ENCODE measurements around the gene RPIA. TPM values are rescaled to one million over a fixed set of nuclear protein-coding genes. Genes with fewer than 3 reads are reported as not detected.
"Not testable (repeated sequence)": the region's sequence is repeated elsewhere in the genome, so short reads cannot be mapped to it uniquely, and the experiment has no call there.

Gene RPIA
- total RNA-seq, result 14.0 TPM

DNA sequence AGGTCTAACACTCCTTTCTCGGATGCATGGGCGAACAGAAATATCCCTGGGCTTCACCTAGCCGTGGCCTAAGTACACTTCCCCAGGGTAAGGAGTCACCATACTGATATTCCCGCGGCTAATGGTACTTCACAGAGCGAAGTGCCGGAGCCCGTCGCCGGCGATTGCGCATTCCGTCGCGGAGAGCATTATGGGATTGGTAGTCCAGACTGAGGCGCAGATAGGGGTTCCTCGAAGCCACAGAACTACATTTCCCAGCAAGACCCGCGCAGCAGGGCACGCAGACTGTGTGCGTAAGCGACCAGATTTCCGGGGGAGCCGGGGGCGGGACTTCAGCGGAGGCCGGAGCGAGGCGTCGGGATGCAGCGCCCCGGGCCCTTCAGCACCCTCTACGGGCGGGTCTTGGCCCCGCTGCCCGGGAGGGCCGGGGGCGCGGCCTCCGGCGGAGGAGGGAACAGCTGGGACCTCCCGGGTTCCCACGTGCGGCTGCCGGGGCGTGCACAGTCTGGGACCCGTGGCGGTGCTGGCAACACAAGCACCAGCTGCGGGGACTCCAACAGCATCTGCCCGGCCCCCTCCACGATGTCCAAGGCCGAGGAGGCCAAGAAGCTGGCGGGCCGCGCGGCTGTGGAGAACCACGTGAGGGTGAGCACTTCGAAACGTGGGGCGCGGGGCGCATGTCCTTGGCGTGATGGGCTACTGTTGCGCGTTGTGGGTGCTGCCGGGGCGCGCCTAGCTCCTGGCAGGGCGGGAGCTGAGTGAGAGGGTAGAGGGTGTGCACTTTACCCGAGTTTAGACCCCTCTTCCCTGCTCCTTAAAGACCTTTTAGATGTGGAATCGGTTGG lies at the start of gene RPIA:
Gene RPIA, plus strand, starts transcription at position 335 of the 845 bp plus-strand sequence. Its CDS starts 26 bp downstream, at position 361.
- DNase-seq, result peak; percentile 99

- DNase-seq, result no peak
Observed at GRCh38 chr2:88642278-88642677, 49.2 kb upstream of the RPIA start.

- not testable (repeated sequence) for DNase-seq
Observed at GRCh38 chr2:88645291-88645882, 46.1 kb upstream of the RPIA start.

DNA sequence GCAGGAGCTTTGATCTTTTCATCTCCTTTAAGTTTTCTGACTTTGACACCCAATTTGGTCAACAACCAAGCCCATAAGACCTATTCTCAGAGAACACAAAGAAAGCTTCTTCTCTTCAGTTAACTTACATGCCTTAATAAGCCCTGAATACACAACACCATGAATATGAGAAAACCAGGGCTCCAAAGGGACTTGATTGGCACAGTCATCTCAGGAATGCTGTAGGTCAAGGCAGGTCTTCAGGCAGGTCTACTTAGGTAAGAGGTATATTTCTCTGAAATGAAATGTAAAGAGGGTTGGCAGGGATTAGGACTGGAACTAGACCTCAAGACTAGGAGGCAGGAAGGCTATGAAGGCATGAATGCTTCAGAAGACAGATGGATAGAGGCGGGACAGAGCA lies 39.8 kb upstream of the RPIA start:
- DNase-seq, result no peak

DNA sequence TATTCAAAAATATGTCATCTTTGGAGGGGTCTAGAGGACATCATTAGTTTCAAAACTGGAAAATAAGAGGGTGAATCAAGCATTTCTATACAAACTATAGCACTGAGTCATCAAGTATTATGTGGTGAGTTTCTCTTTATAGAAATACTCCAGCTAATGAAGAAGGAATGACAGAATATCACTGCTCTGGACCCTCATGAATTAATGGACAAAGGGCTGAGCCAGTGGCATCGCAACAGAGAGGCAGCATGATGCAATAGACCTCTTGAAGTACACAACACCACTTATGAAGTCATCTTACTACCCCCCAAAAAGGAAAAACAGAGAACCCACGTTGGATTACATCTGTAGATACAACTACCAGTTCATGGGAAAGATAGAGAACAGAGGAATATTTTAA lies 36.8 kb upstream of the RPIA start:
- no peak for DNase-seq

- DNase-seq, result no peak
Observed at GRCh38 chr2:88656690-88657089, 34.8 kb upstream of the RPIA start.

GRCh38 chr2:88657131-88657530 lies 34.3 kb upstream of the RPIA start:
- no peak for DNase-seq

- no peak for DNase-seq
Observed at GRCh38 chr2:88658326-88658725, 33.1 kb upstream of the RPIA start.

DNA sequence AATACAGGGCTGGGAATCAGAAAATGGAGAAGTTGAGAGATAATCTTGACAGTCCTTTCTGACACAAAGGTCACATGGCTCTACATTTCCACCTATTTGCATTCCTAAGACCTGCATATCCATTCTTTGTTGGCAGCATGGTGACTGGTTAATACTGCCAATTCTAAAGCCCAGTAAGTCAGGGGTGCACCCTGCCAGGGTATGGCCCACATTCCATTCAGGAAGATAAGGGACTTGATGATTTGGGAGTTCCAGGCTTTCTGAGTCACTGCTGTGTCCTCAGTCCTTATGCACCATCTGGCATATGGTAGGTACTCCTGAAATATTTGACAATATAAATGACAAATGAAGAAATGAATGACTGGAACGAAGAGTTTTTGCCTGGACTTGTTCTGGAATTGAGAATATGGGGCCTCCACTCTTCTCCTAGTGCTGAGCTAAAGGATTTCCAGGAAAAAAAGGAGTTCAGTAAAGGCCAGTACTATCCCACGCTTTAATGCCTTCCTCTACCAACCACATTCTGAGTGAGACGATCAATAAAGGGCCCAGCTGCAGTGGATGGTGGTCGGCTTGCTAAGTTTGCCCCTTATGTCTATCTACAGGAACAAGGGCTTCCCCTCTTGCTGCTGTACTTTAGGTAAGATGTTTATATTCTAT lies 32.5 kb upstream of the RPIA start:
- DNase-seq, result no peak

DNA sequence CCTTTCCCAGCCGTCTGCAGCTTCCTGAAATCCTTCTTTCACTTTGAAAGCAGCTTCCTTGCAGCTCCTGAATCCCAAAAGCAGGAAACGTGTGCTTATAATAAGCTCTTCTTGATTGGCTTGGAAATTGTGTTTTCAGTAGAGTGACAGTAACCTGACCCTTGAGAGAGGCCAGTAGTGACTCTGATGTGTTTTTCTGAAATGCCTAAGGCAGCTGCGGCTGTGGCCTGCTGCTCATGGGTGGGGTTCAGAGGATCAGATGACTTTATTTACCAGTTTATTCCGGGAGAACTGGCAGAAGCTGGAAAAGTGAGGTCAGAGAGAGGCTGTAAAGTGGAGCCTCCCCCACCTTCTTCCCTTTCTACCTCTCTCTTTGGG lies 31.9 kb upstream of the RPIA start:
- peak; percentile 32 for DNase-seq

DNA sequence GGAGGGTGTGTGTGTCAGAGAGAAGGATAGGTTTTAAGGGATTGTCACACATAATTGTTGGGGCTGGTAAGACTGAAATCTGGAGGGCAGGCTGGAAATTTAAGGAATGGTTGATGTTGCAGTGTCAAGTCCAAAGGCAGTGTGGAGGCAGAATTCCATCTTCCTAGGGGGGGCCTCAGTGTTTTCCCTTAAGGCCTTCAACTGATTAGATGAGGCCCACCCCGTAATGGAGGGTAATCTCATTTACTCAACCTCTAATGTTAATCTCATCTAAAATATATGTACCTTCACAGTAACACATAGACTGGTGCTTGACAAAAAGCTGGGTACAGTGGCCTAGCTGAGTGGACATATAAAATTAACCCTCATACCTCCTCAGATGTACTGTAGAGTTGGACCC lies 30.9 kb upstream of the RPIA start:
- DNase-seq, result no peak

DNA sequence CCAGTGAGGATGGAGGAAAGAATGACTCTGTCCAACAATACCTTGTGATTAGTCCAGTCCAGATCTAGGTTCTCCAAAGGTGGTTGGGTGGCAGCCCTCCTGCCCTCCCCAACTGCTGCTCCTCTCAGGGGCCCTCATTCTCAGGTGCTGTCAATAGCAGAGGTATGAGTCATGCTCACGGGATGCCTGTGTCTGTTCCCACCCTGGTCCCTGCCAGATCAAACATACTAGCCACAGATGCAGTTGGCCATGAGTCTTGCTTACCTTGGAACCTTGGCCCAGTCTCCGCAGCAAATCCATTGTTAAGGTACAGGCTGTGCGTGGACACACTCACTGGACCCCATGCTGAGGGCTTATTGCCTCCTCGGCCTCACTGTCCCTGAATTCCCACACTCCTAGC lies 24.9 kb upstream of the RPIA start:
- DNase-seq, result no peak

DNA sequence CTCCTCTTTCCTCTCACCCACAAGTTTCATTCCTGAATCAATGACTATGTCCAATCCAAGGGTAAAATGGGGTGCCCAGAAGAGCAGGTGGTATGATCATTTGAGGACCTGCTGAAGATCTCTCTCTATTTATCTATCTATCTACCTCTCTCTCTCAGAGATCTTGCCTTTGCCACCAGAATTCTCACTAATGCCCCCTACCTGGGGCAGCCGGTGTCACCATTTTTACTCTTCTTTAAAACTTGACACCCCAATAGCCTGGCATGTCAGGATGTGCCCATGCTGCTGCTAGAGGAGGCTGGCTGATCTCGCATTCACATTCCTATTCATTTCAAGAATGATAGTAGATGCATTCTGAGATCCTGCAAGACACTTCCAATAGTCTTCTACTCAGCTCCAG lies 24.3 kb upstream of the RPIA start:
- DNase-seq, result no peak

GRCh38 chr2:88668862-88669261 lies 22.6 kb upstream of the RPIA start:
- DNase-seq, result no peak

DNA sequence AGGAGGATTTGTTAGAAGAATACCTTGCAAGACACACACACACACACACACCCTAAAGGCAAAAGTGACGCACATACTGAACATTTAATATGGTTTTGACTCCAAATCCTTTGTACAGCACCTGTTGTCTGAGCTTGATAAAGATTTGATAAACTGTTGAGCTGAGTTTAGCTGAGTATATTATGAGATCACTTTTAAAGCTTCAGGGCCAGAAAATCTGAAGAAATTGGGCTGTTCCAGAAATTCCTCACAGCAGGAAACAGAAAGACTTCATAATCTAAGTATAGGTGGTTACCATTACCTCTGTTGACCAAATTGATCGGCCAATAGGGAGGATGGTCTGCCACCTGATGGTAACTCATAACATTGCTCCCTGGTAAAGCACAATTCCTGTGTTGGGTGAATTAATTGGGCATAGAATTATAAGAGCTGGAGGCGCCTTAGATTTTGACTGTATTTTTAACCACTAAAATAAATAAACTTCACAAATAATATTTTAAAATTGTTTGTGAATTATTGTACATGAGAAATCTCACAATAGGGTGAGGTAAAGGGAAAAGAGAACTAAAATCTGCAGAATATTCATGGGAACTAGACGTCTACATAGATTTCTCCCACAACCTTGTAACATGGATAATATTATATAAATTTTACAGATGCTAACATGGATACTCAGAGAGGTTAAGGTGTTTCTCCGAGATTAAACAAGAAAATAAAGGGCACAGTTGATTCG lies 21.8 kb upstream of the RPIA start:
- no peak for DNase-seq

GRCh38 chr2:88671786-88672427 lies 19.6 kb upstream of the RPIA start:
- DNase-seq, result peak; percentile 11

DNA sequence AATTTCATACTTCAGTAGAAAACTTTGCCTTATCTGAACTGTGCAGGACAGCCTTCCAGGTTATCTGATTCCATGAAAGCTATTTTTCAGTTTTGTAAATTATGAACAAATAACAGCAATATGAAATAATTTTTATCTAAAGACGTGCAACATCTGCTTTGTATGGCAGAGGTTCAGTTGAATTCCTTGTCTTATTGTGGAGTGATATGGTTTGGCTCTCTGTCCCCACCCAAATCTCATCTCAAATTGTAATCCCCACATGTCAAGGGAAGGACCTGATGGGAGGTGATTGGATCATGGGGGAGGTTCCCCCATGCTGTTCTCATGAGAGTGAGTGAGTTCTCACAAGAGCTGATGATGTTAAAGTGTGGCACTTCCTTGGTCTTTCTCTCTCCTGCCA lies 18.1 kb upstream of the RPIA start:
- no peak for DNase-seq

- DNase-seq, result no peak
Observed at GRCh38 chr2:88680266-88680902, 11.1 kb upstream of the RPIA start.

DNA sequence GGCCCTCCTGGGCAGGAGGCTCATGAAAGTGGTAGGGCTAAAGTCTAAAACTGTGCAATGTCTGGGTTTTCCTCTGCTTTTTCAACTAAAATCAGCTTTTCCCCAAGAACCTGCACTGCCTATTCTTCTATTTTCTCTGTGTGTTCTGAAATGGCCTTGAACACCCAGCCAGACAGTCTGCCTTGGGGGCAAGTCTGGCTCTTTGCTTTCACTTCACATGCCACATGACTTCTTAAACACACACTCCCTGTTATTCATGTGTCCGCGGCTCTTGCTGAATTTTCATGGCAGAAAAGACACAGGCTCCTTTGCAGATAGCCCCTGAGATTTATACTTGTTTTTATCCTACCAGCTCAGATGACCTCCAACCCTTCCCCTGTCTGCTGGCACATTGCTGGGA lies 10.6 kb upstream of the RPIA start:
- DNase-seq, result no peak

DNA sequence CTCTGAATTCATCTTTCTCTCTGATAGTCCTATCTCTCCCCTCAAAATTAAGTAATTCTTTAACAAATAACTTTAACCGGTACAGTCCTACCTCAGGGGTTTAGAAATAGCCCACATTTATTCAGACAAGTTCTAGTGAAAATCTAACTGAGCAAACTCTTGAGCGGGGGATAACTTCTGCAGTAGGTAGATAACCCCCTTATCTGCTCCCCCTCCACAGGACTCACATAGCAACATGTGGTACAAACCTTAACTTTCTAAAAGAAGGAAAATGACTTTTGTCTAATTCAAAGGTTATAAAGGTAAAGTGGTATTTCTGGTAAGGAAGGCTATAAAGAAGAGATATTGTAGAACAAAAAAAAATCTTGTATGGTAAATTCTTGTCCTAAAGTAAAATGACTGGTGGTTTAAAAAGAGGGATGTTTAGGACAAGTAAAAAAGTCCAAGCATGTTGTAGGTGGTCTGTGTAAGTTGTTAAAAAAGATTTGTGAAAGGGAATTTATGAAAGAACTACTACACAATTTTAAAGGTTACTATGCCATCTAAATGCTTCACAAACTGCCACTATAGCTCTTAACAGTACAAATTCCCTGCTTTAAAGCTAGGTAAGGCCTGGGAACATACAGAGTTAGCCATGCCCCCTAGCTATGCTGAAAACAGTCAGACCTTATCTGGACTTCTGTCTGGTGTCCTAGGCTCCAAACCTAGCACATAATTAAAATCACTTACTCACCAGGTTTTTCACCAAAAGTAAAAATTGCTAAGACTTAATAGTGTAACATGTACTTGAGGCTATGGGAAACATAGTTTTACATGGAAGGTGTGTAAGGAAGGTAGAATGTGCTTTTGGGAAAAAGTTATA lies 8.1 kb upstream of the RPIA start:
- DNase-seq, result no peak

DNA sequence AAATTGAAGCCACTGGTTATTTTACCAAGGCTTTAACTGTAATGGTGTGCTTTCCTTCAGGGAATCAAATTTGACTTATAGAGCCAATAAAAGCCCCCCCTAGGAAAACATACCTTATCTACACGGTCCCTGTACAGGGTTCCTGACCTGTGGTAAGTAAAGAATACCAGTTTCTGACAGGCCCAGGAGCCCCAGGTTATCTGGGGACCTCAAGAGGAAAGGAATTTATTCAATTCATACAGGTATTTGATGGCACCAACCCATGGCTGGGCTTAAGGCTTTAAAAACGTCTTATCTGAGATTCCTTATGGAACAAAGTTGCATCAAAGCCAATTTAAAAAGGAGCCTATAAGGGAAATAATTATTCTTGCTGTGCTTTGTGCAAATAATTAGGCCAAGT lies 7.0 kb upstream of the RPIA start:
- no peak for DNase-seq
